Middle frontal gyrus (tissue), 1 donor: ENCODE results near the gene RGS3.

Experiments
- DNase-seq: peaks from one replicate; pipeline ENCODE4 v3.0.0-alpha.2; 2015; ENCODE audit warnings: low spot score; ENCODE audit errors: extremely low spot score

Gene RGS3

GRCh38 chr9:113569472-113570060 lies 106.0 kb downstream of the RGS3 start:
- DNase-seq, result no peak

GRCh38 chr9:113570106-113570505 lies 106.6 kb downstream of the RGS3 start:
- DNase-seq, result no peak

- no peak for DNase-seq
These were observed 107.5 kb downstream of the RGS3 start for GRCh38 chr9:113570749-113571711.

- DNase-seq, result no peak
These were observed 108.7 kb downstream of the RGS3 start for GRCh38 chr9:113572076-113572861.

GRCh38 chr9:113573046-113573958 lies 109.8 kb downstream of the RGS3 start:
- no peak for DNase-seq

GRCh38 chr9:113573959-113574352 lies 110.4 kb downstream of the RGS3 start:
- no peak for DNase-seq

- DNase-seq, result no peak
These were observed 111.1 kb downstream of the RGS3 start for GRCh38 chr9:113574441-113575262.

- no peak for DNase-seq
These were observed 114.2 kb downstream of the RGS3 start for GRCh38 chr9:113577525-113578261.

- DNase-seq, result no peak
These were observed 114.8 kb downstream of the RGS3 start for GRCh38 chr9:113578279-113578865.

- DNase-seq, result no peak
These were observed 115.4 kb downstream of the RGS3 start for GRCh38 chr9:113578882-113579282.

- no peak for DNase-seq
These were observed 115.9 kb downstream of the RGS3 start for GRCh38 chr9:113579283-113580040.

- no peak for DNase-seq
These were observed 116.8 kb downstream of the RGS3 start for GRCh38 chr9:113580041-113580953.

GRCh38 chr9:113580954-113581311 lies 117.4 kb downstream of the RGS3 start:
- no peak for DNase-seq

GRCh38 chr9:113581865-113582697 lies 118.6 kb downstream of the RGS3 start:
- peak; percentile 43 for DNase-seq

- no peak for DNase-seq
These were observed 119.2 kb downstream of the RGS3 start for GRCh38 chr9:113582698-113583200.
